Hepatocyte (in vitro differentiated cells): ENCODE data around the gene SMIM9. TPM values are rescaled to one million over a fixed set of nuclear protein-coding genes. Genes with fewer than 3 reads are reported as not detected.
"Not testable (repeated sequence)": the region's sequence is repeated elsewhere in the genome, so short reads cannot be mapped to it uniquely, and the experiment has no call there.

Source experiments
- DNase-seq: peaks from one replicate; pipeline ENCODE4 v3.0.0-alpha.2; 2016; ENCODE audit warnings: low spot score
- H2AFZ ChIP-seq: fragments of 200-600 bp; sonication (generic); 2 replicates; pipeline ENCODE4 v1.6.0; 2016; ENCODE audit warnings: antibody characterized with exemption, mild to moderate bottlenecking
- H3K27ac ChIP-seq: fragments of 200-600 bp; sonication (generic); 2 replicates; pipeline ENCODE4 v1.5.1; 2016; ENCODE audit warnings: mild to moderate bottlenecking
- H3K27me3 ChIP-seq: fragments of 200-600 bp; sonication (generic); 2 replicates; pipeline ENCODE4 v1.6.1; 2016
- H3K36me3 ChIP-seq: fragments of 200-600 bp; sonication (generic); replicated peaks from 2 replicates; pipeline ENCODE4 v1.5.1; 2016; ENCODE audit warnings: low read depth; ENCODE audit not compliant: insufficient read depth
- H3K4me1 ChIP-seq: fragments of 200-600 bp; sonication (generic); 2 replicates; pipeline ENCODE4 v1.5.1; 2016; ENCODE audit warnings: mild to moderate bottlenecking, moderate library complexity; ENCODE audit not compliant: insufficient read depth
- H3K4me2 ChIP-seq: fragments of 200-600 bp; sonication (generic); 2 replicates; pipeline ENCODE4 v1.6.0; 2016
- H3K4me3 ChIP-seq: fragments of 200-600 bp; sonication (generic); 2 replicates; pipeline ENCODE4 v1.5.1; 2016; ENCODE audit warnings: mild to moderate bottlenecking
- H3K79me2 ChIP-seq: fragments of 200-600 bp; sonication (generic); 2 replicates; pipeline ENCODE4 v1.6.0; 2017; ENCODE audit warnings: mild to moderate bottlenecking
- H3K9me2 ChIP-seq: fragments of 200-600 bp; sonication (generic); replicated peaks from 2 replicates; pipeline ENCODE4 v1.6.0; 2017; ENCODE audit warnings: mild to moderate bottlenecking; ENCODE audit not compliant: insufficient read depth
- H3K9me3 ChIP-seq: fragments of 200-600 bp; sonication (generic); 2 replicates; pipeline ENCODE4 v1.5.1; 2016; ENCODE audit warnings: low read depth, mild to moderate bottlenecking
- H4K20me1 ChIP-seq: fragments of 200-600 bp; sonication (generic); 2 replicates; pipeline ENCODE4 v1.6.0; 2016; ENCODE audit warnings: mild to moderate bottlenecking; ENCODE audit not compliant: insufficient read depth, poor library complexity, severe bottlenecking
- CTCF ChIP-seq: fragments of 200-600 bp; sonication (generic); IDR thresholded peaks from 2 replicates; pipeline ENCODE4 v1.5.1; 2016; ENCODE audit warnings: antibody characterized with exemption, mild to moderate bottlenecking; ENCODE audit not compliant: poor library complexity
- EZH2 ChIP-seq: fragments of 200-600 bp; sonication (generic); IDR thresholded peaks from 2 replicates; pipeline ENCODE4 v1.6.1; 2016; ENCODE audit warnings: antibody characterized with exemption, mild to moderate bottlenecking, borderline replicate concordance
- EZH2phosphoT487 ChIP-seq: fragments of 200-600 bp; sonication (generic); IDR thresholded peaks from one replicate; pipeline ENCODE4 v1.6.1; 2018; ENCODE audit warnings: antibody characterized with exemption, mild to moderate bottlenecking, low read depth, moderate library complexity; ENCODE audit not compliant: unreplicated experiment, severe bottlenecking
- WGBS: methylation state at CpG from one replicate; pipeline ENCODE4 v1.1.6; 2016; ENCODE audit warnings: low lambda C conversion rate; ENCODE audit errors: missing lambda C conversion rate; 5-methylcytosine and 5-hydroxymethylcytosine counted together
- polyA plus RNA-seq: library from polyadenylated mRNA; unstranded; fragments of >200 nt; fragmentation: Nextera tagmentation; extraction: Ambion mirVana; gene quantifications from 2 replicates; pipeline ENCODE4 v1.2.1, GENCODE V29; 2016
- total RNA-seq: library from RNA; depleted of rRNA; stranded (reverse); fragments of >200 nt; gene quantifications from 2 replicates; pipeline ENCODE4 v1.2.3, GENCODE V29; 2014

Gene SMIM9
- total and polyA plus RNA-seq, 2 experiments from 2014 or later: not detected

GRCh38 chrX:154818916-154819770 lies 15.3 kb downstream of the SMIM9 start:
- no peak for TF ChIP-seq EZH2
- no peak for TF ChIP-seq EZH2phosphoT487
- no peak for TF ChIP-seq CTCF
- DNase-seq: no peak
- Histone ChIP-seq H3K9me3 (no peaks in the 10 kb centered on the region), H3K27me3 (no peaks in the 10 kb centered on the region), H4K20me1 (no peaks in the 10 kb centered on the region), H3K4me1 (no peaks in the 10 kb centered on the region), H3K4me3 (no peak overlapping the region), H3K36me3 (no peaks in the 10 kb centered on the region), H3K4me2 (no peak overlapping the region), H3K79me2 (no peaks in the 10 kb centered on the region), H3K9me2 (no peaks in the 10 kb centered on the region), H2AFZ (no peak overlapping the region), H3K27ac (no peak overlapping the region)
- WGBS: 70% methylated on average over 11 of the region's 11 CpGs

- H3K9me2 ChIP-seq, H3K79me2 ChIP-seq, H3K4me2 ChIP-seq, H3K27ac ChIP-seq, DNase-seq, H3K27me3 ChIP-seq, H3K4me3 ChIP-seq, H2AFZ ChIP-seq, H4K20me1 ChIP-seq, H3K9me3 ChIP-seq, H3K4me1 ChIP-seq, H3K36me3 ChIP-seq: not testable (repeated sequence)
- 91% methylated on average over 19 of the region's 19 CpGs for WGBS
Measured at GRCh38 chrX:154817048-154817618, 17.3 kb downstream of the SMIM9 start.

- not testable (repeated sequence) for H3K4me1 ChIP-seq, H3K4me2 ChIP-seq, H3K36me3 ChIP-seq, H3K79me2 ChIP-seq, H2AFZ ChIP-seq, H3K27ac ChIP-seq, H4K20me1 ChIP-seq, H3K4me3 ChIP-seq, H3K9me3 ChIP-seq, H3K27me3 ChIP-seq, H3K9me2 ChIP-seq, DNase-seq
- WGBS: 77% methylated on average over 4 of the region's 4 CpGs
Measured at GRCh38 chrX:154816326-154816898, 18.1 kb downstream of the SMIM9 start.

- Histone ChIP-seq H3K79me2 (no peaks in the 10 kb centered on the region), H3K9me3 (no peaks in the 10 kb centered on the region), H3K27me3 (no peaks in the 10 kb centered on the region), H3K4me2 (no peak overlapping the region), H3K4me3 (no peak overlapping the region), H2AFZ (no peak overlapping the region), H3K27ac (no peak overlapping the region), H4K20me1 (no peaks in the 10 kb centered on the region), H3K9me2 (no peaks in the 10 kb centered on the region), H3K36me3 (no peaks in the 10 kb centered on the region), H3K4me1 (no peaks in the 10 kb centered on the region)
- no peak for DNase-seq
- WGBS: 61% methylated on average over 5 of the region's 5 CpGs
- TF ChIP-seq EZH2phosphoT487 (no peak), CTCF (no peak), EZH2 (no peak)
Measured at GRCh38 chrX:154815274-154815818, 19.1 kb downstream of the SMIM9 start.
